ENCODE results near the gene CSPG4.
"Not testable (repeated sequence)": the region's sequence is repeated elsewhere in the genome, so short reads cannot be mapped to it uniquely, and the experiment has no call there.

The CSPG4 gene

DNA sequence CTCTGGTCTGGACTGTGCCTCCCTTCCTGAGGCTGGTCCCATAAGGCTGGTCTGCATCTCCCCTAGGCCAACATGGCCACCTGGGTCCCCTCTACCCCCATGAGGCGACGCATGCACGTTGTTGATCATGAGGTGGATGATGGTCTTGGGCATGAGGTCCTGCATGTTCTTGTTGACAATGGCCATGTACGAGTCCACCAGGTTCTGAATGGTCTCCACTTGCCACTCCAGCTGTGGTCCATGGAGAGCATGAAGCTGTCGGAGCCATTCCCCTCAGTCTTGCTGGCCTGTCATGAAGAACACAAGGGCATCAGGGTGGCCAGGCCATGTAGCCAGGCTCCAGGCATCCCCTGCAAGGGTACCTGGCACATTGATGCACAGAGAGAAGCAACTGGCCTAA, 27.1 kb upstream of the CSPG4 start:
- no peak for DNase-seq

DNA sequence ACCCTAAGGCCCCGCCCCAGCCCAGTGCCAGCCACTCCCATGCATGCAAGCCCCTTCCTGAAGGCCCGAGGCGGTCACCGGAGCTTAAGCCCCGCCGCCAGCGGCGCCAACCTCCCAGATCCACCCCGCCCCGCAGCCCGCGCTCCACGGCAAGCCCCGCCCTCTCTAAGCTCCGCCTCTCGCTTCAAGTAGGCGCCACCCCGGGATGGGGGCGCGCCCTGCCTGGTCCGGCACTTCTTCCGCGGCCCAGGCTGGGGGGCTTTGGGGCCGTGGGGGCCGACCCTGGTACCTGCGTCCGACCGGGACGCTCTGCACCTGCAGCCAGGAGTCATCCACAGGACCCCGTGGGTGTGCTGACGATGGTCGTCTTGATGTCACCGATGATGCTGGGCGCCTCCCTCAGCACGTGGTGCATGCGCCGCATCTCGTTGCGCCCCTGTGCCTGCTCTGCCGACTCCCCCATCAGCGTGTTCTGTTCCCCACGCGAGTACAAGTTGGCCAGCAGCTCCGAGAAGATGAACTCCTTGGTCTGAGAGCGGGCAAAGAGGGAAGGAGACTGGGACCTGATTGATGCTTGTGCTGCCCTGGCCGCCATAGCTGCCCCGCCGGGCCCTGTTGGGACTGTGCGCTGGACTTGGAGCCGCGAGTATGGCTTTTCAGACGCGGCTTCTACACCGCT, 26.1 kb upstream of the CSPG4 start:
- DNase-seq: peak; percentile 71

DNA sequence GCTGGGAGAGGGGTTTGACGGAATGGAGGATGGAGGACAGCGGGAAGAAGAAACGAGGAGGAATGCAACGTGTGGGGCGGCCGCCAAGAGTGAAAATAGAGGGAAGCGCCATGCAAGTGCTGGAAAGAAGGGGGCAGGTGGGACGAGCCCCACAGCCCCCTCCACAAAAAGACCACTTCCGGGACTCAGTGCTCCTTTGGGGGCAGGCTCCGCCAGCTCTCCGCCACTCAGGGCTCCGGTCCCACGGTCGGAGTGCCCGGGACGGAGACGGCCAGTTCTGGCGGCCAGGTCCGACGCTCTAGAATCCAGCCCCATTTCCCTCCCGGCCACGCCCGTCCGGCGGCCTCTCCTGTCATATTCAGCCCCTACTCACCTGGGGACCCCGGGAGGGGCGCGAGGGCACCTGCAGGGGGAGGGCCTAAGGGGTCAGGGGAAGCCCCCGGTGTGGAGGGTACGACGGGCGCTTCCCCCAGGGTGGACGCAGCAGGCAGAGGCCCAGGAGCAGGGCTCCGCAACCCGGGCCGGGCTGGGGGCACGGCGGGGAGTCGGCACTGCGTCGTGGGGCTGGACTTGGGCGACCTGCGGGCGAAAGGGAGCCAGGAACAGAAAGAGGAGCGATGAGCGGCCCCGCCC, 25.5 kb upstream of the CSPG4 start:
- no peak for DNase-seq

DNA sequence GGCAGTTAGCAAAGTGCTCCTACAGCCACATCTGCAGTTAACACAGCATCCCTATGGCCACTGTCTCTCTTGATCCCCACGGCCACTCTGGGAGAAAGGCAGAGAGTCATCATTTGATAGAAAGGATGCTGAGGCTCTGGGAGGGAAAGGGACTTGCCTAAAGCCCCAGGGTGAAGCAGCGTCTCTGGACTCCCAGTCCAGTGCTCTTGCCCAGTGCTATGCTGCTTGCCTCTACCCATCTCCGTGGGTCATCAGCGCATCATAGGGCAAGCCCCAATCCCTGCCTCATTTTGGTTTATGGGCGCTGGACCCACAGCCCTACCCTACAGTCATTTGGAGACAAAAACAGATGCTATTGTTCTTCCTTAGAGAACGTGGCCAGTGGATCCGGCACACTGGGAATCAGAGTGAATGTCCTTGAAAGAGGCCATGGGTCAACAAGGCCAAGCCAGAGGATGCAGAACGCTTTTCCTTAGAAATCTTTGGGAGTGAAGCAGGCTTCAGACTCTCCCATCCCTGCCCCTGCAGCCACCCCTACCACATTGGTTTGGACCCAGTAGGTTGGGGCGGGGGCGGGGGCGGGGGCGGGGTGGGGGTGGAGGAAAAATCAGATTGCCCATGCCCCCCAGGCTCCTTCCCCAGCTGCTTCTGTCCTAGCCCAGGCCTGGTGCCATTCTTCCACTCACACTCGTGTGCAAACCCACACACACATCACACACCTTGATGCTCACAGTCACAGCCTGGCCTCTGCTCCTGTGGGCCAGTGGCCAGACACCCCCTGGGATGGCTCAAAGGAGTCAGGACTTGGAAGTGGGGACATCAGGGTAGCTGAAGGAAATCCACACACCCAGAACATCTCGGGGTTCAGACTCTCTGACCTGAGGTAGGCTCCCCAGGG, 24.7 kb upstream of the CSPG4 start:
- DNase-seq: not testable (repeated sequence)

DNA sequence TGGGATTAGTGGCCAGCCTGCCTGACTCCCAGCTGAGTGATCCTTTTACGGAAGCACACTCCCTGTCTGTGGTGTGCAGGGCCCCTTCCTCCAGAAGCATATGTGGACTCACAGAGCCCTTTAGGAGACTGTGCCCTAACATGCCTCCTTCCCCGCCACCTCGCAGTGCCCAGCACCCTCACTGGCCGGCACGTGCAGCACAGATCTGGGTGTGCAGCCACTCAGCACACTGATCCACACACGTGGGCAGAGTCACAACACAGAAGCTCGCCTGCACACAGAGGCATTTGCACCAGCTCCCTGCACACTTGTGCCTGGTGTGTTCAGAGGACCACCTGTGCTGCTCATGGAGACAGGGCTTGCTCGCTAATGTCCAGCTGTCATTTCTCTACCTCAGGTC, 23.6 kb upstream of the CSPG4 start:
- no peak for DNase-seq

DNA sequence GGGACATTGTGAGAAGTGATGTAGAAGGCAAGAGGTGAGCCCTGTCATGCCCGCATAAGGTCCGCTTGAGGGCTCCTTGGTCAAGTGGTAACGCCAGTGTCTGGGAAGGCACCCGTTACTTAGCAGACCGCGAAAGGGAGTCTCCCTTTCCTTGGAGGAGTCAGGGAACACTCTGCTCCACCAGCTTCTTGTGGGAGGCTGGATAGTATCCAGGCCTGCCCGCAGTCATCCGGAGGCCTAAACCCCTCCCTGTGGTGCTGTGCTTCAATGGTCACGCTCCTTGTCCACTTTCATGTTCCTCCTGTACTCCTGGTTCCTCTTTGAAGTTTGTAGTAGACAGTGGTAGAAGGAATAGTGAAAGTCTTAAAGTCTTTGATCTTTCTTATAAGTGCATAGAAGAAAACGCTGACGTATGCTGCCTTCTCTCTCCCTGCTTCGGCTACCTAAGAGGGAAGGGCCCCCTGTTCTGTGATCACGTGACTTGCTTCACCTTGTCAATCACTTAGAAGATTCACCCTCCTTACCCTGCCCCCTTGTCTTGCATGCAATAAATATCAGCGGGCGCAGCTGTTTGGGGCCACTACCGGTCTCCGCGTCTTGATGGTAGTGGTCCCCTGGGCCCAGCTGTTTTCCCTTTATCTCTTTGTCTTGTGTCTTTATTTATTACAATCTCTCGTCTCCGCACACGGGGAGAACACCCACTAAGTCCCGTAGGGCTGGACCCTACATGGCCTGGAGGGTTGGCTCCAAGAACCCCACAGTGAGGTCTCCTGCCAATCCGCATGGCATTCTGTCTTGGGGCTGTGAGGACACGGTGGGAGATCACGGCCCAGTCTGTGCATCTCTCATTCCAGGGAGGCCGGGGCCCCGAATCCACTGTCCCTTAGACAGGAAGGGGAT, 22.5 kb upstream of the CSPG4 start:
- not testable (repeated sequence) for DNase-seq

DNA sequence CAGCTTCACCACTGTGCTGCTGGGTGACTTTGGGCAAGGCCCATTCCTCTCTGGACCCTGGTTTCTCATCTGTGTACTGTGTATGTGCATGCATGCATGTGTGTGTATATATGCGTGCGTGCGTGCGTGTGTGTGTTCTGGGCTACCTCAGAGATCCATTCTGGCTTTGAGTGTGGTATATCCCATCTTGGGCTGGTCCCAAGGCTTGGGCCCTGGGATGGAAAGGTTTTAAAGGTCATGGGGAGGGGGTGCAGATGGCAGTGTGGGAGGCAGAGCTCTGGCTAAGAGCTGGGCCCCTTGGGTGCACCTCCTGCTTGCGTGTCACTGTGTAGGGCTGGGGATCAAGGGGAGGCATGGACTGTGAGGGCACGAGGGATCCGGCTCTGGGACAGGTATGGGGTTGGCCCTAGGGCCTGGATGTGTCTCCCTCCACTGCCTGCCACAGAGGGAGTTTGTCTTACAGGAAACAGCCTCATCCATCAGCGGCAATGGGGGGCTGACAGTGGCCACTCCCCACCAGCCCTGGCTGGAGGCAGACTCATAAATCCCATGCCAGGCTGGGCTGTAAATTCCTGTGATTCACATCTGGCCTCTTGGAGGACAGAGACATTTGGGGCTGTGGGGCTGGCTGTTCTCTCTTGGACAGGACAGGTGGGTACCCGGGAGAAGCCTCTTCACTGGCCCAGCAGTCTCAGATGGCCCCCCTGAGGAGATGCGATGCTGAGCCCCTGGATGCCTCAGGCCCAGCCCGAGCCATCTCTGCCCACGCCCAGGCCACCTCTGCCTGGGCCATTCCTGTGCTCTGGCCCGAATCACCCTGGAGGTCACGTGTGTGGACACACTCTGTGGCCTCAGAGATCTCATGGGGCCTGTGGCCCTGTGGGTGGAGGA, 21.4 kb upstream of the CSPG4 start:
- no peak for DNase-seq

DNA sequence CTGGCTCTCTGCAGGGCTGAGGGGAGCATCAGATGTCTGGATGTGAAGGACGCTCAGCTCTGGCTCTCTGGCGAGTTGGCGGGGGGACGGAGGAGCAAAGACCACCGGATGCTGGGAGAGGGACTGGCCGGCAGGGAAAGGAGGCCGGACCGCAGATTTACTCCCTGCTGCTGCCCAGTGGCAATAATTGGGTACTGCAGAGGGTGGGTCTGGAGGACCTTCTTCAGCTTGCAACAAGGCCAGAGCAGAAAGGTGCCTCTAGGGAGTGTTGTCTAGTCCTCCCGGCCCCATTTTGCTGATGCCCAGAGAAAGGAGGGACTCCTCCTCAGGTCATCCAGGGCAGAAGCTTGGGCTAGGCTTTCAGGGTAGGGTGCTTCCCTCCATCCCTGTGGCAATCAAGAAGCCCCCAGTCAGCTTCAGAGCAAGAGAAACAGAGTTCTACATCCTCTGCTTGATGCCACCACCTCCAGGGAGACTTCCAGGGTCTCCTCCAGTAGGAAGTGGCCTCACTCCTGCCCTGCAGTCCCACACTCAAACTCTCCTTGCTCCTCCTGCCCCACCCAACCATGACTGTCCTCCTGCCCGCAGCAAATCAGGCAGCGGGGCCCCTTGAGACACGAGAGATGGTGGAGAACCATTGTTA, 20.3 kb upstream of the CSPG4 start:
- no peak for DNase-seq

DNA sequence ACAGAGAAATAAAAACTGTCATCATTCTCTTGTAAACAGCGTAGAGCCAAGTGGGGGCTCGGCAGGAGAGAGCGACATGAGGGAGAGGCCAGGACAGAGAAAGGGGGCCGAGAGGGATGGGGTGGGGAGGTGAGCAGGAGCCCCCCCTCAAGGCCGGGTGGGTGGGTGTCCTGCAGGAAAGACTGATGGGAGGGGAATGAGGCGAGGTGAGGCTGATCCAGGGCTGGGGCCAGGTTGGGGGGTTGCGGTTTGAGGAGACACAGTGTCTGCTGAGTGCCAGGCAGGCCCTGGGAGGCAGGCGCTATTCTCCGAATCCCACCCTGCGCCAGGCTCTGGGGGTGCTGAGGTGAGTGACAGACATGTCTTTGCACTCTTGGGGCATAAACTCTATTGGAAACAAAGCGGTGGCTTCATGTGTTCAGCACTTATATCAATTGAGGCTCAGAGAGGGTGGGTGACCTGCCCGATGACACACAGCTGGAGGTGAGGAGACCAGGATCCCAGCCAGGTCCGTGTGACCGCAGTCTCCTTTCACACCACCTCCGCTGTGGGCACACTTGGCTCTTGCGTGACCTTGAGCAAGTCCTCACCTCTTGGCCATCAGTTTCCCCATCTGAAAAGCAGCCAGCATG, 19.6 kb upstream of the CSPG4 start:
- no peak for DNase-seq

DNA sequence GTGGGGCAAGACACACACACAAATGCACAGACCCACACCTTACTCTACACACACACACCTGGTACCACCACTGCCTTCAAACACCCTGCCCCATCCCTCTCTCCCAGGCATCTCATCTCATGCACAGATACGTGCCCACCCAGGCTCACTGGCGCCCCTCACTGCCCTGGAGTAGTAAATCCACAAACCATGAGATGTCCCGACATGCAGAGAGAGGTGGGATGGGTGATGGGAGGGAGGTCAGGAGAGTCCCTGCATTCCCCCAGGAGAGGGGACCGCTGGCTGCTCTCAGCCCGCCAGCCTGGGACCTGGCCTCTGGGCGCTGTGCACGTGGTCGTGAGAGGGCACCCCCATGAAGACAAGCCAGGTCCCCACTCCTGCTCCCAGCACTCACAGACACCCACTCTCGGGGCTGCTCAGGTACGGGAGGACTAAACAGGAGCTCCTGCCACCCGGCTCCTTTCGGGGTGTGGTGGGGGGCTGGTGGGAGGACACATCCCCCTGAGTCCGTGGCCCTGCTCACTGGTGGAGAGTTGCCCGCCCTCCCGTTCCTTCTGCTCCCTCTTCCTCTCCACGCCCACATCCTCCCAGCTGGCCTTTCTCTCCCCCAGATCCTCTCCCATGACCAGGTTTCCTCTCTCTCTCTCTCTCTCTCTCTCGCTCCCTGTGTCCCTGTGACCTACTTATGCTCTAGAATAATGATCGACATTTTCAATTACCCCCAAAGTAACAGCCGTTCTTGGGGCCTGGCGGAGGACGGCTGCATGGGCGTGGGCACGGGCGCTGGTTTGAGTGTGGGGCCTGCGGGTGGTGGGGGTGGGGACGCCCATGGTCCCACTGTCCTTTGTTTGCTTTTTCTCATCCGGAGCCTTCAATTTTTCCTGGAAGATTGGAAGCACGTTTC, 18.9 kb upstream of the CSPG4 start:
- DNase-seq: no peak

DNA sequence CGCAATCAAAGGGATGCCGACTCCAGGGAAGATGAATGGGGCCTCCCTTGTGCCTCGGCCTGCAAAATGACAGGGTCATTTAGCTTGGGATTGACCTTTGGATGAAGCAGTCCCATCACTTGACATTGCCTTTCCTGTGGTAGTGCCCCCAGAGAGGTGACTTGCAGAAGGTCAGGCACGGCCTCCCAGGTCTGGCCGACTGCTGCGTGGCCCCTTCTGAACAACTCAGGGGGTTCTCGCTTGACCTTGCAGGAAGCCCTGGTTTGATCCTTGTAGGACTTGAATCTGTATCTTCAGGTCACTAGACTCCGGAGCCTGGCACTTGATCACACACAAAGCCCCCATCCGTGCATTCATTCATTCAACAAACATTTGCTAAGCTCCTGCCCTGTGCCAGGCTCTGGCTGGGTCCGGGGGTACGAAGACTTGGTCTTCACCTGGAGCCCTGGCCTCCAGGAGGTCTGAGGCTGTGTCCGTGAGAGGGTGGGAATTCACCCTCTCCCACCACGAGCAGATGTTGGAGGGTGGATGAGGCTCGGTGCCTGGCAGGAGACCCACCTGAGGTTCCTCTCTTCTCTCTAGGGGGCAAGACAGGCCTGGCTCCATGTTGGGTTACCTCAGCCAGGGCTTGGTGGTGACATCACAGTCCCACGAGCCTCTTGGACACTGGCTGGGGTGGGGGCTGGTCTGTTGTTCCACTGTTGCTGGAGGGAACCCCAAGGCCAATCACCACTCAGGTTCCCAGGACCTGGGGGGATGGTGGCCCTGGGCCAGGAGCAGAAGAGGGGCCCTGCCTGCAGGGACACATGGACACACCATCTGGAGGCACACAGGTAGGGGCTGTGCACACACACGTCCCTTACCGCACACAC, 18.0 kb upstream of the CSPG4 start:
- not testable (repeated sequence) for DNase-seq

DNA sequence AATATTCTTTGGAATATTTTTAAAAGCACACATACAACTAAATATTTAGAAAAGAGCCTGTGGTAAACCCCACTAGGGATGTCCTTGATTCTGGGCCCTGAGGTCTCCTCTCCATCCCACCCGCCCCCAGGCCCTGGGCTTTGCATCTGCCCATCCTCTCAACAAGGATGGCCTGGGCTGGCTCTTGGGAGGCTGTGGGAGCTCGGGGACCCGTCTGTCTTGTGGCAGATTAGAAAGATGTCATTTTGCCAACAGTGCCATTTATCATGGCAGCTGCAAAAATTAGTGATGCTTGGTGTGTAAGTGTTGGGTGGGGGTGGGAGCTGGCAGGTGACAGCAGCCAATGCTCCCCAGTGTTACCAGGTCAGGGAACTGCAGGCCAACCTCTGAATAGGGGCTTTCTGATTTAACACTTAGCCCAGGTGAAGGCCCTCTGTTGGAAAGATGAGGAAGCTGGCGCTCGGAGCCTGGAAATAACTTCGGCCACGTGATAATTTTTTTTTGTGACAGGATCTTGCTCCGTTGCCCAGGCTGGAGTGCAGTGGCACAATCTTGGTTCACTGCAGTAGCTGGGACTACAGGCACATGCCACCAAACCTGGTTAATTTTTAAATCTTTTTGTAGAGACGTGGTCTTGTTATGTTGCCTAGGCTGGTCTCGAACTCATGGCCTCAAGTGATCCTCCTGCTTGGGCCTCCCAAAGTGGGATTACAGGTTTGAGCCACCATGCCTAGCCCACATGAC, 16.9 kb upstream of the CSPG4 start:
- no peak for DNase-seq

DNA sequence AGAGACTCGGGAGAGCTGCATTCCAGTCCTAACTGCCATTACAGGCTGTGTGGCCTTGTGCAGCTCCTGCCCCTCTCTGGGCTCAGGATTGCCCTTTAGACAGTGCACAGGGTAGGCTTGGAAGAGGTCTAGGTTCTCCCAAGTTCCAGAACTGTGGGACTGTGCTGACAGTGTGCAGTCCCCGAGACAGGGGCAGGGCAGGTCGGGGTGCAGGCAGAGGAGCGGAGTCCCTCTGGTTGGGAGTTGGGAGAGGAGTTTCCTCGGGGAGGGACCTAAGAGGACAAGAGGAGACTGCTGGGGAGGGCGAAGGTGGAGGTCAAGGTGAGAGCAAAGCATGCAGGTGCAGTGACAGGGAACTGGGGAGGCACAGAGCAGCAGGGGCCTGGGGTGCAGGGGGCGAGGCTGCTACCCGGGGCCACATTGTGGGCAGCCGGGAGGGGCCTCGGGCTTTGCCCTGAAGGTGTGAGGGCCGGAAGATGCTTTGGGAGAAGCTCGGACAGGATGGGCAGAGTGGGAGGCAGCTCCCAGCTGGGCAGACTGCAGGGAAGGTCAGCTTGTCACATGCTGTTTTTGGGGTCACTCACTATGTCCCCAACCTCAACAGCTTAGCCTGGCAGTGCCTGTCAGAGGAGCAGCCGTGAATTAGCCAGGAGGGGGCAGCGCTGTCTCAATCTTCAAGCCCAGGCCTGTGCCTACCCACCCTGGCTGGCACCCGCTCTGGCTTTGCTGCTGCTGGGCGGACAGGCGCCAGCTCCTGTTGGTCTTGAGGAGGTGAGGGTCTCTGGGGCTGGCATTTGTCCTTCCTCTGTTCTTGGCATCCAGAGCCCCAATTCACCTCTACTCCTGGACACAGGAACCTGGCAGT, 15.4 kb upstream of the CSPG4 start:
- DNase-seq: no peak

DNA sequence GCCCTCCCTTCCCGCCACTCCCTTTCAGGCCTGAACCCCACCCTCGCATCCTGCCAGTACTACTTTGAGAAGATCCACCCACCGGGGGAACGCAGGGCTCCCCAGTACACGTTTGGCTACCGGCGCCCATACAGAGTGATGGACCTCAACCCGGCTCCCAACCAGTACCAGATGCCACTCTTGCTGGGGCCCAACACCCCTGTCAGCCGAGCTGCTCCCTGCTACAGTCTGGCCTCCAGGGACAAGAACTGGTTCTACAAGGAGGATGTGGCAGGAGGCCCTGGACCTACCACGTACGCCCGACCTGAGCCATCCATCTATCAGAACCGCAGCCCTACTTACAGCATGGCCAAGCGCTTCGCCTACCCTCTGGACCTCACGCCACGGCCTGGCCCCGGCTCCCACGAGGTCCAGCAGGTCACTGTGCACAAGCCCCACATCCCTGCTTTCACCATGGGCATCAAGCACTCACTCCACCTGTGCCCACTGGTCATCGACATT, 14.4 kb upstream of the CSPG4 start:
- DNase-seq: no peak

DNA sequence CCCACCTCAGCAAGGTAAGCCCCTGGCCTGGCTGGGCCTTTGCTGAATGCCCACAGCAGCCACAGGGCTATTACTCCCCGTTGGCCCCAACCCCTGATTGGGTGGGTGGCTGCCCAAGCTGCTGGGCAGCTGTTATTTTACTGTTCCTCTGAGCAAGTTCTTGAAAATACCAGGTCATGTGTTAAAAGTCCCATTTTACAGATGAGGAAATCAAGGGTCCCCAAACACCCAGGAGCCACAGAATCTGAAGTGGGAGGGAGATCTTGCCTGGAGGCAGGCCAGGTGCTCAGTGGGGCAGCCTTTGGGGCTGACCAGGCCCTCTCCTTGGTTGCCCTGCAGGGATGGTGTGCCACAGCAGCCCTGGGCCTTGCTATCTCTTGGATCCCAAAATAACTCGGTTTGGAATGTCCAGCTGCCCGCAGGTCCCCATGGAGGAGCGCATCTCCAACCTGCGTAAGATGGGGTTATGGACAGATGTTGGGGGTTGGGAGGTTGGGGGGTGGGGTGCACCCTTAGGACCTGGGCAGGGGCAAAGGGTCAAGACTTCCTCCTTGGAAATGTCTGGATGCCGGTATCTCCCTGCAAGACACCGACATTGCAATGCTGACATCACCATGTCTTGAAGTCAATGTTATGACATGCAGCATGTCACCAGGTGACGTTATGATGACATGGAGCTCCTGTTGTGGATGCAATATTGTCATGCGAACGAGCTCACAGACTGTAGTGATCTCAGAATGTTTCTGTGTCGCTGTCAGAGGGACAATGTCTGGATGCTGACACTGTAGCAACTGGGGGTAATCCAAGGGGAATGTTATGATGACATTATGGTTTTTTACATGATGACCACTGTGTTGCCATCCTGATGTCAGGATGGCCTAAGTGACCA, 13.3 kb upstream of the CSPG4 start:
- DNase-seq: no peak
